ENCODE data around the gene SLAMF9.

Gene SLAMF9

GRCh38 chr1:159945483-159946241 is 8.4 kb downstream of the SLAMF9 start, which contains the start of gene IGSF9:
Gene IGSF9 (minus strand): TSS chr1:159945613. CDS start chr1:159943454, 2,159 bp downstream.
- DNase-seq (ENCODE audit: low spot score): peak; percentile 80

DNA sequence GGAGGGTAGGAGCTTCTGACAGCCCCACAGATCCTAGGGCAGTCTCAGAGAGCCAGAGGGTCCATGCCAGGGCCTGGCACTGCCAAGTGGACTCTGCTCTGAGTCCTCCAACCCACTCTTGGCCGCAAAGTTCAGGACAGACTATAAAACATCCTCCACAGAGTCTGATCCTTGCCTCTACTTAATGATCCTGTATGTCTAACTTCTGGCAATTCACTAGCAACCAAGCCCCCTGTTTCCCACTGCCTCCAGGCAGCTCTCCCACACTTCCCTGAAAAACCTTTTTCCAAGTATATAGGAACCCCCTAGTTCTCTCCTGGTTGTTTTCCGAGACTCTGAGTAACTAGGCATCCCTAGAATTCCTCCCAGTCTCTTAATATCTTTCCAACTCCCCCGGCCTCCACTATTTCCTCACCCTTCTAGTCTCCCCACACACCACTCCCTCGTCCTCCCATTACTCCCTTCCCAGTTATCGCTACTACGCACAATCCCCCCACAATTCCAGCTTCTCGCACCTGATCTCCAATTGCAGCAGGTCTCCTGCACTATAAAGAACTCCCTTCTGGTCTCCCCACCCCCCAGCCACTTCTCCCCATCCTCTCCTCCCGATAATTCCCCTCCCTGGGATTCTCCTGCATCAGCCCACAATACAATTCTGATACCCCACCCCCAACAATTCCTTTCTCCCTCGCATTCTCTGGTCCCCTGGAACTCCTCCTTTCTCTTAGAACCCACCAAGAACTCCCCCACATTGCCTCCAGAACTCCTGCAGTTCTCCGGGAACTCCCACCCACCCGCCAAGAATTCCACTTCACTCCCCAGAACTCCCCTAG is 9.2 kb downstream of the SLAMF9 start:
- no peak for DNase-seq (ENCODE audit: low spot score)

- DNase-seq (ENCODE audit: low spot score): no peak
Measured at GRCh38 chr1:159943908-159944622, 10.0 kb downstream of the SLAMF9 start.

DNA sequence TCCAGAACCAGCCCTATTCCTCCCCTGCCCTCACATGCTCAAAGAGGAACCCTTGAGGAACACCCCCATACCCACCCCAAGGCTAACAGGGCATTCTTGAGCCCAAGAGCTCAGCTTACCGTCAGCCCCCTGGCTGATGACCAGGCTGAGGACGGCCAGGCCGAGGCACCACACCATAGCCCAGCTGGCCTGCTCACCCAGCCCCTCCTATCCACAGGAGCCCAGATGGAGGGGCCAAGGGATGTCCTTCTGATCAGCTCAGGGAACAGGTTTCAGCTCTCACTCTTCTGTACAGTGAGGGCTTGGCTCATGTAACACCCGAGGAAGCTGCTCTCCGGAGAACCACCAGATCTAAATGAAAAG is 10.8 kb downstream of the SLAMF9 start:
- no peak for DNase-seq (ENCODE audit: low spot score)

DNA sequence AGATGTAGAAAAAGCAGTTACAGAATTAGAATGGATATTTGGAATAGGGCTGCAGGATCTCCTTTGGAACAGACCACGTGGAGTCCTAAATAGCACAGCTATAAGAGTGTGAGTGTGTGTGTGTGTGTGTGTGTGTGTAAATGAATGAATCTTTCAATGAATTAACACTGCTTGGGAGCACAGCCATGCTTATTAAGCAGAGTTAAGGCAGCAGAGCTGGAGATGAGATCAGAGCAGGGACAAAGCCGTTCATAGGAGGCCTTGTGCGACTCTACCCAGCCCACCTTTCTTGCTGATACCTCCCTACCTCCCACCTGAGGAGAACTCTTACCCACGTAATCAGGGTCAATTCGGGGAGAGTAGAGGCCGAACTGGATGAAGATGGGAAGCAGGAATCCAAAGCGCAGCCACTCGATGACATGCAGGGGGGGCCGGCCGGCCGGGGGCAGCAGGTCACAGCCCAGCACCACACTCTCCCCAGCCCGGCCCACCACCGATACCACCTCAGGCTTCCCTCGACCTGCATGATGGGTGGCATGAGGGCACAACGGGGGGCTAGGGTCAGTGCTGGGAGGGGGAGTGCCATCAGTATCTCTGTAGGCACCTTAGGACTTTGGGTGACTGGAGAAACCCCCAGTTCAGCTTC is 11.3 kb downstream of the SLAMF9 start:
- no peak for DNase-seq (ENCODE audit: low spot score)

- DNase-seq (ENCODE audit: low spot score): no peak
Measured at GRCh38 chr1:159941591-159942560, 12.2 kb downstream of the SLAMF9 start.

GRCh38 chr1:159941141-159941540 is 12.9 kb downstream of the SLAMF9 start:
- DNase-seq (ENCODE audit: low spot score): no peak

DNA sequence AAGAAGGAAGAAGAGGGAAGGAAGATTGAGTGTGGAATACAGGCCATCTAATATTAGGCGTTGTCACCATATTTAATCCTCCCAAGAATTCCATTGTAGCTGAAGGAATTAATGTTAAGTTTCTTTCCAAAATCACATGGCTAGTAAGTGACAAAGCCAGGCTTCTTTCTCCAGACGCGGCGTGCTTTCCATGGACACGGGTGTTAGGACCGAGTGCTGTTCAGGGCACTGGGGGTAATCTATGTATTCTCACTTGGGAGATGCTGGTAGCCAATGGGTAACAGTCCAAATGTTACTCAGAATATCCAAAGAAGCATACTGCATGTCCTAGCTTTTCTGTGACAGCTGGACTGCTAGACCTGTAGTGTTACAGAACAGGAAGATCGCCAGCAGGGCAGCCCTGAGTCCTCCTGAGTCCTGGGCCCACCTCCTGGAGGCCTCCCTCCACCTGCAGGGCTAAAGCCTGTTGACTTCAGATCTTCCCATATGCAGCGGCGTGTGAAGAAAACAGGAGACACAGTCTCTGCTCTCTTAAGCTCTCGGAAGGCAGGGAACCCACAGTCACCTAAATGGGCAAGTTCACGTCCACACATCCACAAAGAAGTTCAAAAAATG is 13.9 kb downstream of the SLAMF9 start:
- DNase-seq (ENCODE audit: low spot score): no peak

- DNase-seq (ENCODE audit: low spot score): no peak
Measured at GRCh38 chr1:159939678-159940002, 14.4 kb downstream of the SLAMF9 start.

GRCh38 chr1:159938905-159939677 is 14.9 kb downstream of the SLAMF9 start:
- no peak for DNase-seq (ENCODE audit: low spot score)

DNA sequence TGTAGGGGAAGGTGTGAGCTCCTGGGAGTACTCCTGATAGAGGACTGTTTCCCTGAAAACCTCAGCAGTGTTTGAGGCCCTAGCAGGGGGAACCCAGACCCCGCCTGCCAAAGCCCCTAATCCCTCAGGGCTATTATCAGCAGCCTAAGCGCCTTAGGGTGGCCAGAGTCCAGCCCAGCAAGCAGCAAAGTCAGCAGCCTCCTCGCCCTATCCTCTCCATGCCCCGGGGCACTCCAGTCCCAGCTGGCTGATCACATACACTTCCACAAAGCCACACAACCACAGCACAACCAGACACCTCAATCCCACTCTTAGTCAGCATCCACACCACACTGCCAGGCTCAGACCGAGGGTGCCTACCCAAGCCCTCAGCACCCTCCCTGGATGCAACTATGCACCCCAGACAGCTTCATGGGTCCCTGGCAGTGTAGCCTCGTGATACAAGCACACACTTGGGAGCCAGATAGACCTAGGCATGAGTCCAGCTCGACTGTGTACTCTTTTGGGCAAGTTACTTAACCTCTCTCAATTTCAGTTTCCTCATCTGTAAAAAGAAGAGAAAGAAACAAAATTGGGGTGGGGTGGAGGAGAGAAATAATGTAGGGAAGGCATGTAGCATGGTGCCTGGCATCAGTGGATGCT is 15.7 kb downstream of the SLAMF9 start:
- DNase-seq (ENCODE audit: low spot score): no peak

DNA sequence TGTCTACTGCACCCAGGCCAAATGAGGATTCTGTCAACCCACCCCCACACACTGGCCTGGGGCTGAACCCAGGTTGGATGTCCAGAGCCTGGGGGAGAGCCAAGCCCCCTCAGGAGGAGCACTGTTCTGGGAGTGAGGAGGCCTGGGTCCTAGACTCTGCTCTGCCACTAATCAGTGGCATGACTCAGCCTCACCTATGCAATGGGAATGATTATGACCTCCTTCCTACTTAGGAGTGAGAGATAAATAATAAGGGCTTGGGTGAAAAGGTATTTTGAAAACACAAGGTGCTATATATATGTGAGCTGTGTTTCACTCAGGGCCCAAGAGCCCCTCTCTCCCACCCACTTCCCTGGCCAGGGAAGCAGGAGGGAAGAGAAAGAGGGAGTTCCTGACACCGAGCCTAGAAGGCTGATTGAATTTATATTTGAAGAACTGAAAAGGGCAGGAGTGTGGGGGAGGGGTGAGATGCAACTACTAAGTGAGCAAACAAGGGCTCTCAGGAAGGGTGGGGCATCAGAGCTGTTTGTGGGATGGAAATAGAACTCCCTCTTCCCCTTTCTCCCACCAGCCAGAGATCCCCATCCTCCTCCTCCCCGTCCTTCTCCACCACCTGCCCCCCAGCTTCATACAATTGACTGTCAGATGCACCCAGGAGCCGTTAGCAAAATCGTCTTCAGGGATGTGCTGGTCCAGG is 16.8 kb downstream of the SLAMF9 start:
- DNase-seq (ENCODE audit: low spot score): no peak

- peak; percentile 84 for DNase-seq (ENCODE audit: low spot score)
Measured at GRCh38 chr1:159936273-159936904, 17.6 kb downstream of the SLAMF9 start.

DNA sequence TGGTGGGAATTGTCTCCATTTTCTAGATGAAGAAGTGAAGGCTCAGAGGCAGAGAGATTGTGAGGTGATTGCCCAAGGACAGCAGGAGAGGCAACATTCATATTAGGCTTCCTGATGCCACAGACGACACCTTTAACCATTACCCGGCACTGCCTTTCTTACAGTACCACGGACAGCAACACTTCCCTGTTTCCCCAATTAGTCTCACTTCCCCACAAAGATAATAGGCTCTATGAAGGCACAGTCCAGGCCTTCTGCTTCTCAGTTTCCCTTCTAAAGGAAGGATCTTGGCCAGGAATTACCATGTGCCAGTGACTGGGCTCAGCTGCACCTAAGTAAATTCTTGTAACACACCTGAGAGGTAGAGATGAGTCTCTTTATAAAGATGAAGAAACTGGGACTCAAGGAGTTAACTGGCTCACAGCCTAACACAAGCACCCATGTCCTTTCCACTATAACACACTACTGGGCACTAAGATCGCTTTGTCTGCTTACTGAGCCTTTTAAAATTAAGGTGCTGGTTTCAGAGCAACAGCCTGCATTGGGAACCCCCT is 18.2 kb downstream of the SLAMF9 start:
- DNase-seq (ENCODE audit: low spot score): no peak

DNA sequence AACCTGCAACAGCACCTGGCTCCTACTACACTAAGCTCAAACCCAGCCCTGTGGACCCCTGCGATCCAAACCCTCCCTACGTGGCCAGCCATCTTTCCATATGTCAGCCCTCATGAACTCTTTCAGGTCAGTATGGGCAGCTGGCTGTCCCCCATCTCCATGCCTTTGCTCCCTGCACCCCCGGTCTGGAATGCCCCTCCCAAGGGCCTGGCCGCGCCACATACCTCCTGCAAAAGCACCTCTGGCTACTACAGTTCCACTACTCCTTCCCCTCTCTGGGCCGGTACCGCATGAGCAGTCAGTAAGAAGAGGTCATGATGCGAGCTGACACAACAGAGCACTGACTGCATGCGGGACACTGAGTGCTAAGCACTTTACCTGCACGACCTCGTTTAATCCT is 18.7 kb downstream of the SLAMF9 start:
- DNase-seq (ENCODE audit: low spot score): no peak

DNA sequence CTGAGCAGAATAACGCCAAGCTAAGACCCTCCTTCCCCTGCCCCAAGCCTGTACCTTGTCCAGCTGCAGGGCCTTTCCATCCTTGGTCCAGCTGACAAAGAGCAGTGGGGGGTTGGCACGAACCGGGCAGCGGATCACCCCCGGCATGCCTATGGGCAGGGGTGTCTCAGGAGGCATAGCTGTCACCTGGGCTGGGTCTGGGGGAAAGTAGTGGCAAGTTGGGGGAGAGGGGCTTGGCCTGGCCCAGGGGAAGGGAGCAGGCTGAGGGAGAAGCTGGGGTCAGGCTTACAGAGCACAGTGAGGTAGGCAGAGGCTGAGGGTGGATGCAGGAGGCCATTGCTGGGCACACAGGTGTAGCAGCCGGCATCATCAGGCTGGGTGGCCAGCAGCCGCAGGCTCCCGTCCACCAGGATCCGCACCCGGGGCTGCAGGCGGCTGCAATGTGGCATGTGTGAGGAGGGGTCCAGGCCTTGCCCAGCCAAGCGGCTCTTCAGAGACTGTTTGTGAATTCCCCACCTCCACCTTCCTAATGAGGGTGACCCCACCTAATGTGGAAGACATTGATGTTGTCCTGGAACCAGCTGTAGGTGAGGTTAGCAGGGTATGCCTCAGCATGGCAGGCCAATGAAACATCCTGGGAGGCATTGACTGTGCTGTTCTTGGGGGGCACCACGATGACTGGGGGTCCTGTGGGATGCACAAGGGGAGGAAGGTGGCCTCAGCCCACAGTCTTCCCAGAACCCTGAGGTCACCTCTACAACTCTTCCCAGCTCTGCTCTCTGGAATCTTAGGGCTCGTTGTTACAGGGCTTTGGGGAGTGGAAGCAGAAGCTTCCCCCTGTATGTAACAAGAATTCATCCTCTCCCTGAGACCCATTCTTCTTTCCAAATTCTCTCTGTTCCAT is 19.6 kb downstream of the SLAMF9 start:
- DNase-seq (ENCODE audit: low spot score): no peak

DNA sequence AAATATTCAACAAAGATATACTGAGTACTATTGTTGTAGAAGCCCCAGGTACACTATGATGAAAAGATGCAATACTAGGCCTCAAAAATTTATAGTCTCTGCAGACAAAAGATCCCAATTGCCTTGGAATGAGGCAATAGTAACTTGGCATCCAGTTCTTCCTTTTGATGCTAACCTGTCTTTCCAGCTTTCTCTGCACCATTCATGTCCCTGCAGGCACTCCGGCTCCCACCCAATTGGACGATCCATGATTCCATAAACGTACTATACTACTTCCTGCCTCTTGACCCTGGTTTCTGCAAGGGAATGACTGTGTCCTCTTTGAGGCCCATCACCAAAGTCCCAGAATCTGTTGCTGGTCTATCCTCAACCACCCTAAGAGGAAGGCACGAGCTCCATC is 20.7 kb downstream of the SLAMF9 start:
- DNase-seq (ENCODE audit: low spot score): no peak

Data from CD4-positive, alpha-beta T cell treated with Interleukin-15 for 4 hours (primary cell).